ENCODE results near the gene TMEM184B.
"Not testable (repeated sequence)": the region's sequence is repeated elsewhere in the genome, so short reads cannot be mapped to it uniquely, and the experiment has no call there.

TMEM184B gene

DNA sequence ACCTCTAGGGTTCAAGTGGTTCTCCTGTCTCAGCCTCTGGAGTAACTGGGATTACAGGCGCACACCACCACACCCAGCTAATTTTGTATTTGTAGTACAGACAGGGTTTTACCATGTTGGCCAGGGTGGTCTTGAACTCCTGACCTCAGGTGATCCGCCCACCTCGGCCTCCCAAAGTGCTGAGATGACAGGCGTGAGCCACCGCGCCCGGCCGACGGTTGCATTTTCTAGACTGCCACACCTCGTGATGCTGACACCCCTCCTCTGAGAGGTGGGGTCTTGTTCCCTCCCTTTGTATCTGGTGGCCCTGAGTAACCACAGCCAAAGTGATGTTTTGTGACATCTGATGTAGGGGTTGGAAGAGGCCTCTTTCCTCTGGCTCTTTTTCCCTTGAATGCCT, 39.0 kb downstream of the TMEM184B start:
- H2BK12ac ChIP-seq (ENCODE audit: low read length); H2BK120ac ChIP-seq (ENCODE audit: insufficient read depth, low read length, poor library complexity); H2BK5ac ChIP-seq (ENCODE audit: low read depth, low read length, poor library complexity); H3K79me2 ChIP-seq (ENCODE audit: control insufficient read depth, insufficient read depth, low read length, poor library complexity); H2AFZ ChIP-seq (ENCODE audit: insufficient read depth, low read length, poor library complexity); H4K12ac ChIP-seq (ENCODE audit: low read depth, low read length); H4K8ac ChIP-seq (ENCODE audit: low read depth, low read length); H2AK5ac ChIP-seq (ENCODE audit: low read length); DNase-seq; H3K23ac ChIP-seq (ENCODE audit: low read length); H3K27ac ChIP-seq (ENCODE audit: low read depth, low read length); H3K9me3 ChIP-seq (ENCODE audit: insufficient read depth, low read depth, low read length); H3K4ac ChIP-seq (ENCODE audit: low read depth, low read length); H3K27me3 ChIP-seq (ENCODE audit: insufficient read depth, low read length); H3K14ac ChIP-seq (ENCODE audit: low read length); H3K4me2 ChIP-seq (ENCODE audit: low read length); H3K9ac ChIP-seq (ENCODE audit: low read length); H3K4me3 ChIP-seq (ENCODE audit: low read depth, low read length); H3K18ac ChIP-seq (ENCODE audit: low read length); H4K91ac ChIP-seq (ENCODE audit: low read depth, low read length): not testable (repeated sequence)
- Histone ChIP-seq H3K36me3 (ENCODE audit: control insufficient read depth in 1 of 2, insufficient read depth in 2 of 2, low read length in 2 of 2) (peaks cover 54 to 57% of the 10 kb centered on the region in 2 experiments), H3K4me1 (ENCODE audit: control insufficient read depth in 1 of 2, insufficient read depth in 2 of 2, low read length in 2 of 2) (peaks cover 29% of the 10 kb centered on the region in 2 experiments), H3K79me1 (ENCODE audit: low read length) (peaks cover 25% of the 10 kb centered on the region)
- no CpG with 5 or more reads among the region's 10 CpGs for WGBS (ENCODE audit: extremely low coverage, insufficient coverage, insufficient read length)

DNA sequence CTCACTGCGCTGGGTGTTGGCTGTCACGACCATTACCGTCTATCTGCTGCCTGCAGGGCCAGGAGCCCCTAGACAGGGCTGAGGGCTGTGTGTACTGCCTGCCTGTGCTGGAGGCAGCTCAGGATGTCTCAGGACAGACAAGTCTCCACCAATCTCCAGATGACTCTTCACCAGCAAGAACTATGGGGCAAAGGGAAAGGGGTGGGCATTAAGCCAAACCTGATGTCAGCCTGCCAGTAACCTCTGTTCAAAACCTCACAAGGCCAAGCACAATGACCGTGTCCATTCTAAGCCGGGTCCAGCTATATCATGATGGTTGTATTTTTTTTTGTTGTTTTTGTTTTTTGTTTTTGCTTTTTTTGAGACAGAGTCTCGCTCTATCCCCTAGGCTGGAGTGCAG, 39.4 kb downstream of the TMEM184B start:
- H3K4me3 ChIP-seq (ENCODE audit: low read depth, low read length) = no peak overlapping the region
- H3K27me3 ChIP-seq (ENCODE audit: insufficient read depth, low read length) = no peaks in the 10 kb centered on the region
- H2AFZ ChIP-seq (ENCODE audit: insufficient read depth, low read length, poor library complexity) = no peak overlapping the region
- no peak overlapping the region for H4K91ac ChIP-seq (ENCODE audit: low read depth, low read length)
- H3K4ac ChIP-seq (ENCODE audit: low read depth, low read length) = no peak overlapping the region
- peaks cover 25% of the 10 kb centered on the region for H3K79me1 ChIP-seq (ENCODE audit: low read length)
- H3K23ac ChIP-seq (ENCODE audit: low read length) = no peak overlapping the region
- no peak for DNase-seq
- H2BK5ac ChIP-seq (ENCODE audit: low read depth, low read length, poor library complexity) = no peak overlapping the region
- no peak overlapping the region for H3K9ac ChIP-seq (ENCODE audit: low read length)
- H3K79me2 ChIP-seq (ENCODE audit: control insufficient read depth, insufficient read depth, low read length, poor library complexity) = peaks cover 1% of the 10 kb centered on the region
- no peak overlapping the region for H2AK5ac ChIP-seq (ENCODE audit: low read length)
- WGBS (ENCODE audit: extremely low coverage, insufficient coverage, insufficient read length) = no CpG with 5 or more reads among the region's 6 CpGs
- peaks cover 57 to 58% of the 10 kb centered on the region in 2 experiments for H3K36me3 ChIP-seq (ENCODE audit: control insufficient read depth in 1 of 2, insufficient read depth in 2 of 2, low read length in 2 of 2)
- no peak overlapping the region for H3K14ac ChIP-seq (ENCODE audit: low read length)
- H3K9me3 ChIP-seq (ENCODE audit: insufficient read depth, low read depth, low read length) = no peaks in the 10 kb centered on the region
- no peak overlapping the region for H3K18ac ChIP-seq (ENCODE audit: low read length)
- H4K12ac ChIP-seq (ENCODE audit: low read depth, low read length) = no peak overlapping the region
- no peak overlapping the region for H2BK12ac ChIP-seq (ENCODE audit: low read length)
- H3K4me1 ChIP-seq (ENCODE audit: control insufficient read depth in 1 of 2, insufficient read depth in 2 of 2, low read length in 2 of 2) = peaks cover 29% of the 10 kb centered on the region in 2 experiments
- no peak overlapping the region for H4K8ac ChIP-seq (ENCODE audit: low read depth, low read length)
- H3K27ac ChIP-seq (ENCODE audit: low read depth, low read length) = no peak overlapping the region
- H3K4me2 ChIP-seq (ENCODE audit: low read length) = no peak overlapping the region
- H2BK120ac ChIP-seq (ENCODE audit: insufficient read depth, low read length, poor library complexity) = no peak overlapping the region

DNA sequence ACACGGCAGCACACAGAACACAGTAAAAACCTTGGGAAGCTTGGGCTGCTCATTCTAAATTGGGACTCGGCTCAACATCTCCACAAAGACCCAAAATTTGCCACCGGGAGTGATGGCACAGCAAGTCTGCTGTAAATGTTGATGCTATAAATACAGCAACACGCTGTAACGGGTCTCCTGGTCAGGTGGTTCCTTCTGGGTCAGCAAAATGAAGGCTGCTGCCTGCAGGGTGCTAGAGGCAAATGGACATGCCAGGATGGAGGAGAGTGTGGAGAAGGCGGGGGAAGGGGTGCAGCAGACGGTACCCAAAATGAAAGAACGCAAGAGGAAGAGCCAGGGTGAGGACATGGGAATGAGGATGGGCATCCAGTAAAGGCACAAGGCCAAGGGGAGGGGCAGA, 40.6 kb downstream of the TMEM184B start:
- H4K12ac ChIP-seq (ENCODE audit: low read depth, low read length) = no peak overlapping the region
- H4K91ac ChIP-seq (ENCODE audit: low read depth, low read length) = no peak overlapping the region
- H3K9me3 ChIP-seq (ENCODE audit: insufficient read depth, low read depth, low read length) = no peaks in the 10 kb centered on the region
- H3K27me3 ChIP-seq (ENCODE audit: insufficient read depth, low read length) = no peaks in the 10 kb centered on the region
- peaks cover 1% of the 10 kb centered on the region for H3K79me2 ChIP-seq (ENCODE audit: control insufficient read depth, insufficient read depth, low read length, poor library complexity)
- peaks cover 23% of the 10 kb centered on the region for H3K79me1 ChIP-seq (ENCODE audit: low read length)
- no peak overlapping the region for H3K23ac ChIP-seq (ENCODE audit: low read length)
- no peak overlapping the region for H2AK5ac ChIP-seq (ENCODE audit: low read length)
- H3K18ac ChIP-seq (ENCODE audit: low read length) = no peak overlapping the region
- H3K14ac ChIP-seq (ENCODE audit: low read length) = no peak overlapping the region
- no peak overlapping the region for H3K4me3 ChIP-seq (ENCODE audit: low read depth, low read length)
- H2AFZ ChIP-seq (ENCODE audit: insufficient read depth, low read length, poor library complexity) = no peak overlapping the region
- no peak overlapping the region for H4K8ac ChIP-seq (ENCODE audit: low read depth, low read length)
- no peak overlapping the region for H2BK120ac ChIP-seq (ENCODE audit: insufficient read depth, low read length, poor library complexity)
- no peak overlapping the region for H3K27ac ChIP-seq (ENCODE audit: low read depth, low read length)
- WGBS (ENCODE audit: extremely low coverage, insufficient coverage, insufficient read length) = no CpG with 5 or more reads among the region's 8 CpGs
- DNase-seq = no peak
- peaks cover 24 to 25% of the 10 kb centered on the region in 2 experiments for H3K4me1 ChIP-seq (ENCODE audit: control insufficient read depth in 1 of 2, insufficient read depth in 2 of 2, low read length in 2 of 2)
- no peak overlapping the region for H3K4me2 ChIP-seq (ENCODE audit: low read length)
- H3K36me3 ChIP-seq (ENCODE audit: control insufficient read depth in 1 of 2, insufficient read depth in 2 of 2, low read length in 2 of 2) = peaks cover 67% of the 10 kb centered on the region in 2 experiments
- H3K4ac ChIP-seq (ENCODE audit: low read depth, low read length) = no peak overlapping the region
- no peak overlapping the region for H2BK12ac ChIP-seq (ENCODE audit: low read length)
- H2BK5ac ChIP-seq (ENCODE audit: low read depth, low read length, poor library complexity) = no peak overlapping the region
- no peak overlapping the region for H3K9ac ChIP-seq (ENCODE audit: low read length)

DNA sequence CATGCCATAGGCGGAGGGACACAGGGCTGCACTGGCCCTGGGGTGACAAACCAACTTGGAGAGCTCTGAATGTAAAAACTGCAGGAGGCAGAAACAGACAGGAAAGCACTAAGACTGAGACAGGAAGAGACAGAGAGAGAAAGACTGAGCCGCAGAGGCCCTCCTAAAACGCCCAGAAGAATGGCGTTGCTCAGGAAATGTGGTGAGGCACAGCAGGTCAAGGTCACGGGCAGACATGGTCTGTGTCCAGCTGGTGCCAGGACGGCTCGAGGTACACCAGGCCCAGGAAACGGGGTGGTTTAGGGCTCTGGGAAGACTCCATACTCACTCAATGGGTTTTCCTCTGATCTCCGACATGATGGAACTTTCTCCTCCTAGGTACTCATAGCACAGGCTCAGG, 41.9 kb downstream of the TMEM184B start:
- H3K9ac ChIP-seq (ENCODE audit: low read length) = no peak overlapping the region
- no peak overlapping the region for H2BK12ac ChIP-seq (ENCODE audit: low read length)
- no peak overlapping the region for H3K4me3 ChIP-seq (ENCODE audit: low read depth, low read length)
- H3K4ac ChIP-seq (ENCODE audit: low read depth, low read length) = no peak overlapping the region
- no peak overlapping the region for H3K4me2 ChIP-seq (ENCODE audit: low read length)
- no peak overlapping the region for H3K23ac ChIP-seq (ENCODE audit: low read length)
- no peaks in the 10 kb centered on the region for H3K9me3 ChIP-seq (ENCODE audit: insufficient read depth, low read depth, low read length)
- H2AK5ac ChIP-seq (ENCODE audit: low read length) = no peak overlapping the region
- H3K4me1 ChIP-seq (ENCODE audit: control insufficient read depth in 1 of 2, insufficient read depth in 2 of 2, low read length in 2 of 2) = peaks cover 11 to 13% of the 10 kb centered on the region in 2 experiments
- no peak overlapping the region for H2BK5ac ChIP-seq (ENCODE audit: low read depth, low read length, poor library complexity)
- H3K36me3 ChIP-seq (ENCODE audit: control insufficient read depth in 1 of 2, insufficient read depth in 2 of 2, low read length in 2 of 2) = peaks cover 73 to 76% of the 10 kb centered on the region in 2 experiments
- no peak overlapping the region for H4K12ac ChIP-seq (ENCODE audit: low read depth, low read length)
- H3K14ac ChIP-seq (ENCODE audit: low read length) = no peak overlapping the region
- no peaks in the 10 kb centered on the region for H3K79me2 ChIP-seq (ENCODE audit: control insufficient read depth, insufficient read depth, low read length, poor library complexity)
- H2AFZ ChIP-seq (ENCODE audit: insufficient read depth, low read length, poor library complexity) = no peak overlapping the region
- no peaks in the 10 kb centered on the region for H3K27me3 ChIP-seq (ENCODE audit: insufficient read depth, low read length)
- H3K18ac ChIP-seq (ENCODE audit: low read length) = no peak overlapping the region
- H3K27ac ChIP-seq (ENCODE audit: low read depth, low read length) = no peak overlapping the region
- peaks cover 13% of the 10 kb centered on the region for H3K79me1 ChIP-seq (ENCODE audit: low read length)
- no peak overlapping the region for H4K8ac ChIP-seq (ENCODE audit: low read depth, low read length)
- no peak overlapping the region for H4K91ac ChIP-seq (ENCODE audit: low read depth, low read length)
- H2BK120ac ChIP-seq (ENCODE audit: insufficient read depth, low read length, poor library complexity) = no peak overlapping the region
- DNase-seq = no peak
- WGBS (ENCODE audit: extremely low coverage, insufficient coverage, insufficient read length) = no CpG with 5 or more reads among the region's 9 CpGs

Measured in trophoblast cell (in vitro differentiated cells and primary cell).